HG03469 (cell line): ENCODE data around the gene ABHD16B.

Experiments used
- ATAC-seq: cut with Tn5 transposase; IDR thresholded peaks from one replicate; pipeline ENCODE4 v1.9.1; 2021; ENCODE audit warnings: mild to moderate bottlenecking, moderate library complexity, moderate number of reproducible peaks; ENCODE audit not compliant: unreplicated experiment

ABHD16B gene

GRCh38 chr20:63894358-63895201 lies 33.3 kb downstream of the ABHD16B start, which contains the start of gene DNAJC5:
Gene DNAJC5, plus strand, starts transcription at chr20:63895126. Its CDS starts 33,220 bp downstream, at chr20:63928346.
- peak; percentile 69 for ATAC-seq

GRCh38 chr20:63895202-63895951 lies 34.1 kb downstream of the ABHD16B start:
- no peak for ATAC-seq

GRCh38 chr20:63895952-63896263 lies 34.6 kb downstream of the ABHD16B start:
- ATAC-seq = no peak

GRCh38 chr20:63896264-63897105 lies 35.2 kb downstream of the ABHD16B start:
- ATAC-seq = no peak

GRCh38 chr20:63897978-63898561 lies 36.8 kb downstream of the ABHD16B start:
- no peak for ATAC-seq

GRCh38 chr20:63898882-63899558 lies 37.7 kb downstream of the ABHD16B start:
- no peak for ATAC-seq

GRCh38 chr20:63900413-63900812 lies 39.1 kb downstream of the ABHD16B start:
- no peak for ATAC-seq

- no peak for ATAC-seq
Measured at GRCh38 chr20:63903796-63904561, 42.7 kb downstream of the ABHD16B start.

GRCh38 chr20:63908008-63908682 lies 46.8 kb downstream of the ABHD16B start:
- no peak for ATAC-seq

- no peak for ATAC-seq
Measured at GRCh38 chr20:63911176-63911575, 49.9 kb downstream of the ABHD16B start.
